Astrocyte of the cerebellum (primary cell): ENCODE results near the gene MED8.

ENCODE experiments used
- DNase-seq: peaks from one replicate; pipeline ENCODE4 v3.0.0-alpha.2; 2011; ENCODE audit warnings: low read depth
- H3K4me3 ChIP-seq: 2 replicates; pipeline ENCODE4 v1.5.1; 2011; ENCODE audit warnings: mild to moderate bottlenecking, low read depth, low read length, moderate library complexity
- in situ Hi-C: cut with HindIII; loops from 2 replicates; pipeline ENCODE4 v1.10.0; 2017; ENCODE audit warnings: low sequenced_read_pairs
- TF ChIP-seq, protein P1 (sequence below): IDR thresholded peaks from 2 replicates; pipeline ENCODE4 v1.5.1; 2012; ENCODE audit warnings: low read length, low read depth, moderate library complexity, mild to moderate bottlenecking; ENCODE audit errors: missing control alignments

MED8 gene

DNA sequence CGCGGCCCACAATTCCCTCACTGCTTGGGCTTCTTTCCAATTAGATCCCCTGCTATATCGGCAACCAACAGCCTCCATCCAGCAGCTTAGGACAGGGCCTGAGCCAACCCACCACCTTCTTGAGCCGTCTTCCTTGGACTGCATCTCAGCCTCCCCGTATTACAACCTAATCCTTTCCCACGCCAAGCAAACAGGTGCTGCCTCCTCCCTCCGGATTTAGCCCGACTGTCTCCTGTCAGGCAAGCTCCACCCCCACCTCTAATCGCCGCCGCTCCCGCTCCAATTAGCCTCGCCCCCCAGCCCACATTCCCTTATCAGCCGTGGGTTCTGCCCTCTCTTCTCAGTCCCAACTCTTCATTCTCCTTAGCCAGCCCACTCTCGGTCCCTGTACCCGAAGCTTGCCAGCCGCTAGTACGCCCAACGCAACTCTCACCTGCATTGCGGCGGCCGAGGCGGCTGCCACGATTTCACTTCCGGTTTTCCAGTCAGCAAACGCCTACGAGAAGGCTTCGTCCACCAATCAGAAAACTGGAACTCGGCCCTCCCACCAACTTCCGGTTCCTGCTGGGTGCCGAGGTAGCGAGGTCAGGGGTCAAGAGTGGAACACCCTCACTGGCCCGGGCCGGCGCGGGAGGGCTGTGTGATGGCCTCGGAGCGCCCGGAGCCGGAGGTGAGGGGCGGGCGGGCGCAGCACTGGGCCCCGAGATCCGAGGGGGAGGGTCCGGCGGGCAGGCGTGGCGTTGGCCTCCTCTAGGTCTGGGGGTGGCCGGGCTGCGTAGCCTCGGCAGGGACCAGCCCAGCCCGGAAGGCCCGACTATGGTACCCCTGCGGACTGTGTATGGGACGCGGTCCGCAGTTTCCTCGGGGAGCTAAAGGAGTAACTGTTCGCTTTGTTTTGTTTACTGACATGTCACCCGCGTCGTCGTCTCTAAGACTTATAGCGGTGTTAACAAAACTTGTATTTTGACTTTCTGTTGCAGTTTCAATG is at the start of gene MED8, which contains the start of gene SZT2:
Gene MED8, minus strand, starts transcription at position 475 of the 988 bp plus-strand sequence. Its CDS starts 36 bp downstream, at position 439.
Gene SZT2, plus strand, starts transcription at position 574 of the 988 bp plus-strand sequence. Its CDS starts 70 bp downstream, at position 644.
- in situ Hi-C loops, result loop anchor here (25.0 kb wide), 1 partner anchor 152 kb away; no protein-coding TSS in a partner anchor
- TF ChIP-seq, protein P1, sequence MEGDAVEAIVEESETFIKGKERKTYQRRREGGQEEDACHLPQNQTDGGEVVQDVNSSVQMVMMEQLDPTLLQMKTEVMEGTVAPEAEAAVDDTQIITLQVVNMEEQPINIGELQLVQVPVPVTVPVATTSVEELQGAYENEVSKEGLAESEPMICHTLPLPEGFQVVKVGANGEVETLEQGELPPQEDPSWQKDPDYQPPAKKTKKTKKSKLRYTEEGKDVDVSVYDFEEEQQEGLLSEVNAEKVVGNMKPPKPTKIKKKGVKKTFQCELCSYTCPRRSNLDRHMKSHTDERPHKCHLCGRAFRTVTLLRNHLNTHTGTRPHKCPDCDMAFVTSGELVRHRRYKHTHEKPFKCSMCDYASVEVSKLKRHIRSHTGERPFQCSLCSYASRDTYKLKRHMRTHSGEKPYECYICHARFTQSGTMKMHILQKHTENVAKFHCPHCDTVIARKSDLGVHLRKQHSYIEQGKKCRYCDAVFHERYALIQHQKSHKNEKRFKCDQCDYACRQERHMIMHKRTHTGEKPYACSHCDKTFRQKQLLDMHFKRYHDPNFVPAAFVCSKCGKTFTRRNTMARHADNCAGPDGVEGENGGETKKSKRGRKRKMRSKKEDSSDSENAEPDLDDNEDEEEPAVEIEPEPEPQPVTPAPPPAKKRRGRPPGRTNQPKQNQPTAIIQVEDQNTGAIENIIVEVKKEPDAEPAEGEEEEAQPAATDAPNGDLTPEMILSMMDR, result no peak
- peak within 1 kb of the TSS; percentile 92 for H3K4me3 ChIP-seq
- peak; percentile 68 for DNase-seq

GRCh38 chr1:43438953-43439581 is 49.5 kb upstream of the MED8 start:
- TF ChIP-seq, protein P1, result no peak
- in situ Hi-C loops, result no loop called here
- no peak for DNase-seq
- H3K4me3 ChIP-seq, result no peak overlapping the region

DNA sequence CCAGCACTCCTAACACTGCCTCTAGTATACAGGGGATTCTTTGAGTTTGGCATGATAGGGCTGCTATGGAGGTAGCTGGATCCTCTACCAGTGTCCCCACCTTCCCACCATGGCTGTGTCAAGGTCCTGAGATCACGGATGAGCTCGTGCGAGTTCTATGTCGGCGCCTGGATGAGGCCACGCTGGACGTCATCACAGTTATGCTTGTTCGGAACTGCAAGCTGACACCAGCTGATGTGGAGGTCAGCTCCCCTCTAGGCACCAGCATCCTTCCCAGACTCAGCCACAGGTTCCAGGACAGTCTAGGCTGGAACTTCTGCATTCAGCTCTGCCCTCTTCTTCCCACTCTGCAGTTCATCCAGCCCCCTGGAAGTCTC is 49.0 kb upstream of the MED8 start:
- TF ChIP-seq, protein P1, result no peak
- in situ Hi-C loops, result no loop called here
- DNase-seq, result no peak
- no peak overlapping the region for H3K4me3 ChIP-seq

DNA sequence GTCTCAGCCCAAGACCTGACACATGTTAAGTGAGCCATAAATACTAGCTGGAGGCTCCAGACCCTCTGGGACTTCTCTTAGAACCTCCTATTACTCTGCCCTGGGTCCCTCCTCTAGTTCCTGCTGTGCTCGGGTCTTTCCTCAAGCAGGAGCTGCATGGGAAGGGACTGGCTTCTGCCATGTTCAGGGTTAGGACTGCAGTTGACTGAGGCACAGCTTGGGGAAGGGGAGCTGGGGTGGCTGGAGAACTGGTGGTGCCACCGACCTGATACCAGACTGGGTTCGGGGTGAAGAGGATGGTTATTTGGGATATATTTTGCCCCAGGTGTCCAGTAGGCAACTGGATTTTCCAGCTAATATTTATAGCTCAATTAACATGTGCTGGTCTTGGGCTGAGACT is 48.4 kb upstream of the MED8 start:
- TF ChIP-seq, protein P1, result no peak
- in situ Hi-C loops, result no loop called here
- no peak overlapping the region for H3K4me3 ChIP-seq
- DNase-seq, result no peak

- in situ Hi-C loops, result no loop called here
- H3K4me3 ChIP-seq, result no peak overlapping the region
- TF ChIP-seq, protein P1, result no peak
- DNase-seq, result no peak
These were observed 47.7 kb upstream of the MED8 start for GRCh38 chr1:43437031-43437973.
